ENCODE results near the gene EN1.

EN1 gene

DNA sequence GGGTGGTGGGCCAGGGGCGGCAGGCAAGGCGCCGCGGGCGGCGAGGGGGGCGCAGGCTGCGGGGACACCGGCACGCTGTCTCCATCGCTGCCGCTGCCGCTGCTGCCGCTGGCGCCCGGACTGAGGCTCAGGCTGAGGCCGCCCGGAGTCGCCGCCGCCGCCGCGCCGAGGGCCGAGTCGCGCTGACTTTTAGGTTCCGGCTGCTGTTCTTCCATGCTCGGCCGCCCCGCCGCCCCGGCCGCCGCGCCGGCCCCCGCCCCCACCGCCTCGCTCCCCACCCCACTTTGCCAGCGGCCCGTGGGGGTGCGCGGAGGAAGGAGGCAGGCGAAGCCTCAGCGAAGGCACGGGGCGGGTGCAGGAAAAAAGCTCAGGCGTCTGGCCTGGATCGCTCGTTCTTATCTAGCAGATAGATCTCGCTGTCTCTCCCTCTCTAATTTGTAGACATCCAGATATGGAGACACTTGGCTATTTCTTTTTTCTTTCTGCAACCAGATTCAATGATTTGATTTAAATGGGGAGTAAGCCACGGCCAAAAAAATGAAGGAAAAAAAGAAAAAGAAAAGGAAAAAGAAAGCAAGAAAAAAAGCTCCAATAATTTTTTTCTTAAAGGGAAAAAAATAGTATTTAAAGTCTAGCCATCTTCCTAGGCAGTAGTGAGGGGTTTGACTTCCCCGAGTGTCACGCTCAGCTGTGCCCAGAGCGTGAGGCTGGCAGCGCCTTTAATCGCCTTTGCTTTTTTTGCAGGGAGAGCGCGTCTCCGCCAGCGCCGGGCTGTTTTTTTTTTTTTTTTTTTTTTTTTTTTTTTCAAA lies at the start of gene EN1:
TSS of gene EN1 (minus strand) at position 696 of the 809 bp plus-strand sequence. CDS start at position 215, 481 bp downstream.
- DNase-seq: no peak

GRCh38 chr2:118893100-118893499 lies 45.7 kb upstream of the EN1 start:
- no peak for DNase-seq

- DNase-seq: no peak
Observed at GRCh38 chr2:118889995-118890394, 42.5 kb upstream of the EN1 start.

DNA sequence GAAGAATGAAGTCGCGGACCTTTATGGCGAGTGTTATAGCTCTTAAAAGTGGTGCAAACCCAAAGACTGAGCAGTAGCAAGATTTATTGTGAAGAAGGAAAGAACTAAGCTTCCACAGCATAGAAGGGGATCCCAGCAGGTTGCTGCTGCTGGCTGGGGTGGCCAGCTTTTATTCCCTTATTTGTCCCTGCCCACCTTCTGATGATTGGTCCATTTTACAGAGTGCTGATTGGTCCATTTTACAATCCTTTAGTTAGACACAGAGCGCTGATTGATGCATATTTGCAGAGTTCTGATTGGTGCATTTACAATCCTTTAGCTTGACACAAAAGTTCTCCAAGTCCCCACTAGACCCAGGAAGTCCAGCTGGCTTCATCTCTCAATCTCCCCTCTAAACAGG lies 36.3 kb upstream of the EN1 start:
- no peak for DNase-seq

GRCh38 chr2:118882693-118883336 lies 35.4 kb upstream of the EN1 start:
- DNase-seq: peak; percentile 74

DNA sequence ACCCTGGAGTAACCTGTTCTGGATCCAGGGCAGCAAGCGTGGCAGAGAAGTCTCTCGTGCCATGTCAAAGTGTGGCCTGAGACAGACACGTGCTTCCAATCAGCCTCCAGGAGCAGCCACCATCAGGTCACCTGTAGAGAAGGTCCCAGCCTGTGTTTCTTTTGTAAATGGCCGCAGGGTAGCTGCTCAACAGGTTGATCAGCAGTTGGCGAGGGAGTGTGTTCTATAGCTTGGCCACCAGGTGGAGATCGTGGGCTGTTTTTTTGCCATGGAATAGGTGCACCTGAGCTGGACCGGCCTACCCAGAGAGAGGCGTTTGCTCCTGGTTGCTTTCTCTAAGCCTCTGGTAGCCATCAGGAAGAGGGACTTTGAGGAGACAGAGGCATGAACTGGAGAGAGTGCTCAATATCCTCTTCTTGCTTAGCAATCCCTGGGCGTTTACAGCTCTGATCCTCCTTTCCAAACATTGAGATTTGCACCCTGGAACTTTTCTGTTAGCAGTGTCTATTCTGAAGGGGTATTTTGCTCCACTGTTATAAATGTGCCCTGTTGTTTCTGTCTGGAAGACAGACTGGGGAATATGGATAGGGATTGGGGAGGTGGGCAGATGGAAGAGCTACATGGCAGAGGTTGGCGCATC lies 34.2 kb upstream of the EN1 start:
- peak; percentile 76 for DNase-seq

GRCh38 chr2:118880501-118880900 lies 33.1 kb upstream of the EN1 start:
- no peak for DNase-seq

DNA sequence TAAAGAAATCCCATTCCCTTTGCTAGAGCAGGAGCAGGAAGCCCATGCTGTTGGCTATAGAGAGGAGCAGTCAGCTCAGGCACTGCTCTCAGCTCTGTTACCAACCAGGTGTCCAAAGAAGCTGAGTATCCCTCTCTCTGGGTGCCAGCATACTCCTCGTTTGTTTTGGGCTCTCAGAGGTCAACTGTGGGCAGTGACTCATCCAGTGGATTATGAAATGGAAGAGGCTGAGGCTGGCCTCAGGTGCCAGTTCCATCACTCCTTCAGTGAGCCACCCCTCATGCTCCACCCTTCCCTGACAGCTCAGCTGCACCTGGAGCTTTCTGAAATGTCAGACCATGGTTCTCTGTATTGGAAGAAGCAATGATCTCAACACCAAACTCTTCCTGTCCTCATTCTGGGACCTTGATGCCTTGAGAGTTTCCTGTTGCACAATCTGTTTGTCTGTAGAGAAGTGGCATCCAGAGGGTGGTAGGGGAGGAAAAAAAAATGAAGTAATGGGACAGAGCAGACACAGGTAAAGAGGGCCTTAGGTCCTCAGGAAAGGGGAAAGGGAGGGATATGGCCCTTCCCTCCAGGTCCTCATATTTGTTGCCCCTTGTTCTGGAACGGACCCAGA lies 31.2 kb upstream of the EN1 start:
- no peak for DNase-seq

GRCh38 chr2:118875318-118875717 lies 27.9 kb upstream of the EN1 start:
- DNase-seq: no peak

DNA sequence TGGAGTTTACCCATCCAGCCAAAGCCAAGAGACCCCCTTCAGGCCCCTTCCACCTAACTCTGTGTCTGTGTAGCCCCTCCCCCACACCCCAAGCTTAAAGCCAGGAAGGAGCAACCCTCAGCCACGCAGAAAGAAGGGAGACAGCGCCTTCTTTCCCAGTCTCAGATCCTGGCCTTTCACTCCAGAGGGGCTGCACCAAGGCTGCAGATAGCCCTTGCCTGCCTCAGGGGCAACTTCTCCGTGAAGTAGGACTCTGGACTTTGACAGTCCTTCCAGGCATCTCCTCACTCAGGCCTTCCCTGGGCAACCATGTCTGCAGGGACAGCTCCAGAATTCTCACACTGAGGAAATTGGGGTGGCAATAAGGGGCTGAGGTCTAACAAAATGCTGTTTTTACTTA lies 26.9 kb upstream of the EN1 start:
- no peak for DNase-seq

DNA sequence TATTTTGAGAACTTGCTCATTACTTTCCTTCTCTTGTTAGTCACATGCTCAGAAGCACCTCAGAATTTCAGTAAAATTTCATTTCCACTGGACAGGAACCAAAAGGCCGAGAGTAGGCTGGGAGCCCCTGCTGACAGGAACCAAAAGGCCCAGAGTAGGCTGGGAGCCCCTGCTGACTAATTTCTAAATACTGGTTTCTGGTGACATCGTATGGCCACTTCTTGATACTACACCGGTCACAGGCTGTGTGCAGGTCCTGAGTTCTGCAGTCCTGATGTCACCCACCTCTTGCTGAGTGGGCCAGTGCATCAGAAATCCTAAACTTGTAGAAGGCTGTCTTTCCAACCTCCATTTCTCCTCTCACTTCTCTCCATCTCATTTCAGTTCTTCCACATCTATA lies 17.7 kb upstream of the EN1 start:
- no peak for DNase-seq

DNA sequence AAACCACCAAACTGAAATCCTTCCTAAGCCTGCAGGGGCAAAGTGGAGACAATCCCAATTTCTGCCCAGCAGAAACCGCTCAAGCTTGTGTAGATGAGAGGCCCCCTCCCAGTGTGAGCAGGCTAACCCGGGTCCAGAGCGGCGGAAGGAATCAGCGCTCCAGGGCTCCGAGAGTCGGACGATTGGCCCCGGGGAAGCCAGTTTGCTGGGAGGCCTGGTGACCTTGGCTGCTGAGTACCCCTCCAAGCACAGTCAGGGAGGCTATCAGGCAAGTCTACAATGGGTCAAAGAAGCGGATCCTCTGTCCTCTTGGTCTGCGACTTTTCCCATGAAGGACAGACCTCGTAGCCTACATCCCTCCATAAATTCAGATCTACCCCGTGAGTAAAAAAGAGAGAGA lies 16.8 kb upstream of the EN1 start:
- DNase-seq: no peak

- DNase-seq: no peak
Observed at GRCh38 chr2:118861731-118862130, 14.3 kb upstream of the EN1 start.

- no peak for DNase-seq
Observed at GRCh38 chr2:118861242-118861641, 13.8 kb upstream of the EN1 start.

GRCh38 chr2:118860506-118860905 lies 13.1 kb upstream of the EN1 start:
- DNase-seq: no peak

GRCh38 chr2:118859157-118859770 lies 11.8 kb upstream of the EN1 start:
- DNase-seq: no peak

GRCh38 chr2:118858485-118859156 lies 11.2 kb upstream of the EN1 start:
- DNase-seq: no peak

DNA sequence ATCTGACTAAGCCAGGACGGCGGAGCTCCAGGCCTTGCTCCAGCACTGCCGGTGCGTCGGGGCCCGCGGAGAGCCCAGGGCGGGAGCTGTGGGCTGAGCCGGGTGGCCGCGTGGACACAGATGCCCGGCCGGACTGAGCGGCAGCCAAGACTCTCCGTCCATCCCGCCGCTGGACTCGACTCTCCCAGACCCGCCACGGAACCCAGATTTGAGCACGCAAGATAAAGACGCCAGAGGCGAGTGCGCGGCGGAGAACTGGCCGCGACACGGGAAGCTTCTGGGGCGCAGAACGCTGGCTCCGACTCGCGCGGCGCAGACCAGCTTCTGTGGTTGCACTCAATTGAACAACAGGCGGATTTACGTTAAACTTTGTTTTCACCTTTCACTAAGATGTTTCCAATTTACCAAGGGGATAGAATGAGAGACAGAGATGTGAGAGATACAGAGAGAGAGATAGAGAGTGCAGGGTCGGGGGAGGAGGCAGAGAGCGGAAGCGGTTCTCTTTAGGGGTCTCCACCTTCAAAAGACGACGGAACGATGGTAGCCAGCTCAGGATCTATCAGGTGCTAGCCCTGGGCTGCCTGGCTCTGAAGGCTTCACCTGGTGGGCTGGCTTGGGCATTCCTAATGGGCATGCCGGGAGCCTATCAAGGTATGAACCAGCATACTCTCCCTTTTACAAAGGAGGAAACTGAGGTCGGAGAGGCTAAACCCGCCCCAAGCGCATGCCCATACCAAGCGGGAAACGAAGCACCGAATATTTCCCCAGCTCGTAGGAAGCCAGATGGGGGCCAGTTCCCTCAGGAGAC lies 10.4 kb upstream of the EN1 start:
- no peak for DNase-seq

DNA sequence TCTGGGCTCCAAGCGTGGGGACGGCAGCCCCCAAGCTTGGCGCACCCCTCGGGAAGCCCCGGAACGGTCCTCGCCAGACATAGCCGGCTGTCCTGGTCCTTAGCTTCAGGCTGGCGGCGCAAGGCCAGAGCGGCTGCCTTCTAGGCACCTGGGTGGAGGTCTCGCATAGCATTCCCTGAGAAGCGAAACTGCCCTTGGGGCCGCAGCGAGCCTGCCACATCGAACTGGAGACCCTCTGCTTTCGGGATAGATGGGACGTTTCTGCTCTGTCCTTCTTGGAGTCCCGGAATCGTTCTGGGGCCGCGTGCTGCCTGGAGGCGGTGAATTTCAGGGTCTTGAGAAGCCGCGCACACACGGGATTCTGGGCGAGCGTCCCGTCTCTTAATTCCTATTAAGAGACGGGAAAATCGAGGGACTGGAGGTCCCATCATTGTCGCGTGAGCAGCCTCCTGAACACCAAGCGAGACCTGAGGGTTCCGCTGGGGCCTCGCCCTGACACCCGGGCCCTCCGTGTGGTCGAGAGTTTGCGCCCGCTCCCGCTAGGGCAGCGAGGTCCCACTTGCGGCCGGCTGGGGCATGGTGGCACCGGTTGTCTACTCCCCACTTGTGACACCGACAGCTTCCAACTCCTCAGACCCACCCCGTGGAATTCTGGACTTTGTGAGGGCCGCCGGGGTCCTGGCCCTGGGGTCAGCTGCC lies 9.7 kb upstream of the EN1 start:
- no peak for DNase-seq

GRCh38 chr2:118856330-118856977 lies 9.0 kb upstream of the EN1 start:
- no peak for DNase-seq
